GM12891 (cell line): ENCODE data around the gene CPNE1.

ENCODE experiments used
- PAX5 ChIP-seq: IDR thresholded peaks from 2 replicates; pipeline ENCODE4 v1.6.1; 2011; ENCODE audit warnings: low read length, moderate library complexity, mild to moderate bottlenecking; ENCODE audit not compliant: insufficient read depth, severe bottlenecking
- POLR2A ChIP-seq: IDR thresholded peaks from 2 replicates; pipeline ENCODE4 v1.6.1; 2011; ENCODE audit warnings: low read depth, low read length, control low read depth
- POLR2AphosphoS5 ChIP-seq: IDR thresholded peaks from 2 replicates; pipeline ENCODE4 v1.6.1; 2011; ENCODE audit warnings: low read depth, low read length, control low read depth
- POU2F2 ChIP-seq: IDR thresholded peaks from 2 replicates; pipeline ENCODE4 v1.6.1; 2011; ENCODE audit warnings: low read depth, mild to moderate bottlenecking, control low read depth, low read length, moderate library complexity
- SPI1 ChIP-seq: IDR thresholded peaks from 2 replicates; pipeline ENCODE4 v1.6.1; 2011; ENCODE audit warnings: low read depth, low read length, control low read depth
- TAF1 ChIP-seq: IDR thresholded peaks from 2 replicates; pipeline ENCODE4 v1.6.1; 2011; ENCODE audit warnings: low read depth, low read length, control low read depth

GRCh38 chr20:35643045-35643444 is 21.7 kb downstream of the CPNE1 start:
- TF ChIP-seq POLR2A (no peak), POLR2AphosphoS5 (no peak), TAF1 (no peak), SPI1 (no peak), PAX5 (no peak), POU2F2 (no peak)
